ENCODE data around the gene FRMD4A.

GRCh38 chr10:14185316-14186045 is 145.2 kb downstream of the FRMD4A start:
- TF ChIP-seq MAX (IDR thresholded peaks at IDR 0.05) (no peak), CEBPB (IDR thresholded peaks at IDR 0.05) (no peak), EP300 (IDR thresholded peaks at IDR 0.05; ENCODE audit: borderline replicate concordance) (no peak), YY1 (IDR thresholded peaks at IDR 0.05; ENCODE audit: low read depth) (no peak), CREB1 (IDR thresholded peaks at IDR 0.05; ENCODE audit: low read depth) (no peak), TAF1 (IDR thresholded peaks at IDR 0.05; ENCODE audit: low read depth) (no peak), RAD21 (IDR thresholded peaks at IDR 0.05; ENCODE audit: low read depth) (no peak)
- TF ChIP-seq, protein P1, sequence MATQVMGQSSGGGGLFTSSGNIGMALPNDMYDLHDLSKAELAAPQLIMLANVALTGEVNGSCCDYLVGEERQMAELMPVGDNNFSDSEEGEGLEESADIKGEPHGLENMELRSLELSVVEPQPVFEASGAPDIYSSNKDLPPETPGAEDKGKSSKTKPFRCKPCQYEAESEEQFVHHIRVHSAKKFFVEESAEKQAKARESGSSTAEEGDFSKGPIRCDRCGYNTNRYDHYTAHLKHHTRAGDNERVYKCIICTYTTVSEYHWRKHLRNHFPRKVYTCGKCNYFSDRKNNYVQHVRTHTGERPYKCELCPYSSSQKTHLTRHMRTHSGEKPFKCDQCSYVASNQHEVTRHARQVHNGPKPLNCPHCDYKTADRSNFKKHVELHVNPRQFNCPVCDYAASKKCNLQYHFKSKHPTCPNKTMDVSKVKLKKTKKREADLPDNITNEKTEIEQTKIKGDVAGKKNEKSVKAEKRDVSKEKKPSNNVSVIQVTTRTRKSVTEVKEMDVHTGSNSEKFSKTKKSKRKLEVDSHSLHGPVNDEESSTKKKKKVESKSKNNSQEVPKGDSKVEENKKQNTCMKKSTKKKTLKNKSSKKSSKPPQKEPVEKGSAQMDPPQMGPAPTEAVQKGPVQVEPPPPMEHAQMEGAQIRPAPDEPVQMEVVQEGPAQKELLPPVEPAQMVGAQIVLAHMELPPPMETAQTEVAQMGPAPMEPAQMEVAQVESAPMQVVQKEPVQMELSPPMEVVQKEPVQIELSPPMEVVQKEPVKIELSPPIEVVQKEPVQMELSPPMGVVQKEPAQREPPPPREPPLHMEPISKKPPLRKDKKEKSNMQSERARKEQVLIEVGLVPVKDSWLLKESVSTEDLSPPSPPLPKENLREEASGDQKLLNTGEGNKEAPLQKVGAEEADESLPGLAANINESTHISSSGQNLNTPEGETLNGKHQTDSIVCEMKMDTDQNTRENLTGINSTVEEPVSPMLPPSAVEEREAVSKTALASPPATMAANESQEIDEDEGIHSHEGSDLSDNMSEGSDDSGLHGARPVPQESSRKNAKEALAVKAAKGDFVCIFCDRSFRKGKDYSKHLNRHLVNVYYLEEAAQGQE (IDR thresholded peaks at IDR 0.05; ENCODE audit: low read depth), result no peak

All from Ishikawa (cell line).